Prostate gland (tissue), 2 donors: ENCODE data around the gene SLC38A10.

Experiments
- CTCF ChIP-seq, 4 experiments: fragments of 200-600 bp in 2 of 4; fragments of 450-650 bp in 2 of 4; sonication (generic) in 2 of 4; IDR thresholded peaks; 1 replicate in 3 of 4; 2 replicates in 1 of 4; pipeline ENCODE4 v1.5.1; 2016 to 2019; ENCODE audit warnings: antibody characterized with exemption in 4 of 4, mild to moderate bottlenecking in 2 of 4, moderate library complexity in 2 of 4
- POLR2A ChIP-seq: fragments of 450-650 bp; IDR thresholded peaks from one replicate; pipeline ENCODE4 v1.6.1; 2016; ENCODE audit warnings: antibody characterized with exemption, mild to moderate bottlenecking

DNA sequence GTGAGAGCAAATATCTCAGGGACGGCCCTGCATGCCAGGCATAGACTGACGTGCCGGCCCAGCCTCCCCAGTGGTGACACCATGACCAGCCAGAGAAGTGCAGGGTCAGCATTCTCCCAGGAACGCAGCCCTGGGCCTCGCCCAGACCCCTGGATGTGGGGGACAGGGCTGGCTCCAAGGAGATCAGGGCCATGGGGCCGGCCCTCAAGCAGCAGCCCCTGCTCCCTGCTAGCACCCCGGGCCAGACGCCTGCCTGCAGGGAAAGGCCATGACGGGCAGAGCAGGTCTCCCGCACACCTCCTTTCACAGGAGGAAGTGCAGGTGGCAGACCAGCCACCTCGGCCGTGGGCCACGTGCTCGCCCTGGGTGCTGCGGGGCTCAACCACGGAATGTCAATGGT lies 46.5 kb downstream of the SLC38A10 start:
- no peak for TF ChIP-seq CTCF (IDR thresholded peaks at IDR 0.05)
- TF ChIP-seq POLR2A, result no peak
